Pancreas (tissue), 10 donors: ENCODE results near the gene ENDOG. TPM values are rescaled to one million over a fixed set of nuclear protein-coding genes. Genes with fewer than 3 reads are reported as not detected.

ENCODE experiments used
- ATAC-seq, 4 donors: fragments of 200-7000 bp; cut with Tn5 transposase; one replicate each; pipeline versions ENCODE4 v1.8.0 to v1.9.1; 2020; ENCODE audit warnings: mild to moderate bottlenecking in 4 of 4, moderate library complexity in 4 of 4
- DNase-seq, 6 donors: peaks; one replicate each; pipeline ENCODE4 v3.0.0-alpha.2; 2020
- FAIRE-seq: peaks from 2 replicates; lab custom pipeline; 2012; peaks lifted over from hg19 to GRCh38; lab: Jason Lieb, UNC
- H3K27ac ChIP-seq, 4 donors: fragments of 200-600 bp; sonication (generic); 1 replicate in 3 of 4; 2 replicates in 1 of 4; pipeline versions ENCODE4 v1.5.0 to v1.8.0; 2020
- H3K27me3 ChIP-seq, 4 donors: fragments of 200-600 bp; one replicate each; pipeline ENCODE4 v1.8.0; 2021
- H3K36me3 ChIP-seq, 3 donors: fragments of 200-600 bp; sonication (generic) in 1 of 3; one replicate each; pipeline versions ENCODE4 v1.5.0 to v1.8.0; 2020 to 2021
- H3K4me1 ChIP-seq, 3 donors: fragments of 200-600 bp; one replicate each; pipeline ENCODE4 v1.8.0; 2021
- H3K4me3 ChIP-seq, 4 donors: fragments of 200-600 bp; sonication (generic) in 2 of 4; one replicate each; pipeline versions ENCODE4 v1.5.0 to v1.8.0; 2020 to 2021
- H3K9me3 ChIP-seq, 4 donors: fragments of 200-600 bp; one replicate each; pipeline ENCODE4 v1.8.0; 2021
- WGBS, 2 donors: extraction: QIAGEN DNeasy Blood & Tissue Kit; methylation state at CpG; one replicate each; pipeline ENCODE4 v1.1.7; 2013; 5-methylcytosine and 5-hydroxymethylcytosine counted together
- intact Hi-C, 3 donors: fragments of 100-400 bp; cut with DNase I; formaldehyde crosslinking; loops; one replicate each; pipeline versions ENCODE4 v1.11.1 to v1.14.2; 2022
- polyA plus RNA-seq, 2 donors: library from polyadenylated mRNA; stranded (reverse); fragments of 200-250 nt; gene quantifications; one replicate each; pipeline ENCODE4 v1.2.3, GENCODE V29; 2013
- total RNA-seq, 6 donors: library from RNA; stranded (reverse); fragmentation: NEBNext Ultra II Directional in 4 of 6; extraction: Animal tissue kit (Norgen Biotek cat#: 25700) in 4 of 6; gene quantifications; one replicate each; pipeline versions ENCODE4 v1.2.1 to v1.2.4, GENCODE V29; 2021 to 2023
- TF ChIP-seq, protein P1 (sequence below), 4 donors: fragments of 200-600 bp; sonication (generic) in 3 of 4; IDR thresholded peaks; one replicate each; pipeline versions ENCODE4 v1.5.0 to v1.8.0; 2021; ENCODE audit warnings: antibody characterized with exemption in 4 of 4
- donor health status: healthy with polysubstance abuse.
- donor health status: DM: no; HTN: no; CAD: no; lungs with moderate emphysema.
- donor health status: DM: no; HTN: no; CAD: no.
- donor health status: control.
- donor health status: control.
- donor health status: Bipolar disorder and iron deficiency.
- donor health status: DM: yes; HTN: yes; CAD: no.
- donor health status: DM: no; HTN: no; CAD: no.
- donor health status: DM: no; HTN: no; CAD: no.
- donor health status: DM: yes; HTN: yes; CAD: no.

ENDOG gene
- total and polyA plus RNA-seq, 8 donors = 12.2 to 23.0 (median 14.3) TPM

DNA sequence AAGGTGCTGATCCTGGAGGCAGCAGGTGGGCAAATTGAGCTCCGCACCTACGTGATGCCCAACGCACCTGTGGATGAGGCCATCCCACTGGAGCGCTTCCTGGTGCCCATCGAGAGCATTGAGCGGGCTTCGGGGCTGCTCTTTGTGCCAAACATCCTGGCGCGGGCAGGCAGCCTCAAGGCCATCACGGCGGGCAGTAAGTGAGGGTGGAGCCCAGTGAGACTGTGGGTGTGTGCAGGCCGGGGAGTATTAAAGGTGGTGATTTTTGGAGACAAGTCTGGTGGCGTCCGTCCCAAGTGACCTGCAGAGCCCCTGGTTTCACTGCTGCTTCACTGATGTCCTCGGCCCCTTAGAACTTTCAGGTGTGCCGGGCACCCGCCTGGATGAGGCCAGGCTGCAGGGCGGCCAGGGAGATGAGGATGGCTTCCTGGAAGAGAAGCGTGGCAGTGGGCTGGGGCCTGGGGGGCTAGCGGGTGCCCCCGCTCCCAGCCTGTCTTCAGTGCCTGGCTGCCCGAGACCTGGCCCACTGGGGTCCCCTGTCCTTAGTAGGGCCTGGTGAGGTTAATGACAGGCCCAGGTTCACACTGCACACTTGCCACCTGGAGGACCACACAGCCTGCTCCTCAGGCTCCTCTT is 4.2 kb downstream of the ENDOG start:
- no peak overlapping the region for H3K27ac ChIP-seq
- H3K36me3 ChIP-seq = peaks cover 0 to 12% (median 0%) of the 10 kb centered on the region in 3 donors
- WGBS, 2 donors = 82 to 84% methylated on average over 22 of the region's 22 CpGs
- FAIRE-seq (no peak), ATAC-seq (no peak), DNase-seq (no peak)
- peaks cover 0 to 8% (median 0%) of the 10 kb centered on the region in 3 donors for H3K4me1 ChIP-seq
- intact Hi-C loops = no loop called here
- H3K27me3 ChIP-seq = no peaks in the 10 kb centered on the region
- H3K9me3 ChIP-seq = no peaks in the 10 kb centered on the region
- TF ChIP-seq, protein P1, sequence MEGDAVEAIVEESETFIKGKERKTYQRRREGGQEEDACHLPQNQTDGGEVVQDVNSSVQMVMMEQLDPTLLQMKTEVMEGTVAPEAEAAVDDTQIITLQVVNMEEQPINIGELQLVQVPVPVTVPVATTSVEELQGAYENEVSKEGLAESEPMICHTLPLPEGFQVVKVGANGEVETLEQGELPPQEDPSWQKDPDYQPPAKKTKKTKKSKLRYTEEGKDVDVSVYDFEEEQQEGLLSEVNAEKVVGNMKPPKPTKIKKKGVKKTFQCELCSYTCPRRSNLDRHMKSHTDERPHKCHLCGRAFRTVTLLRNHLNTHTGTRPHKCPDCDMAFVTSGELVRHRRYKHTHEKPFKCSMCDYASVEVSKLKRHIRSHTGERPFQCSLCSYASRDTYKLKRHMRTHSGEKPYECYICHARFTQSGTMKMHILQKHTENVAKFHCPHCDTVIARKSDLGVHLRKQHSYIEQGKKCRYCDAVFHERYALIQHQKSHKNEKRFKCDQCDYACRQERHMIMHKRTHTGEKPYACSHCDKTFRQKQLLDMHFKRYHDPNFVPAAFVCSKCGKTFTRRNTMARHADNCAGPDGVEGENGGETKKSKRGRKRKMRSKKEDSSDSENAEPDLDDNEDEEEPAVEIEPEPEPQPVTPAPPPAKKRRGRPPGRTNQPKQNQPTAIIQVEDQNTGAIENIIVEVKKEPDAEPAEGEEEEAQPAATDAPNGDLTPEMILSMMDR (IDR thresholded peaks at IDR 0.05) = no peak
- no peak overlapping the region for H3K4me3 ChIP-seq

DNA sequence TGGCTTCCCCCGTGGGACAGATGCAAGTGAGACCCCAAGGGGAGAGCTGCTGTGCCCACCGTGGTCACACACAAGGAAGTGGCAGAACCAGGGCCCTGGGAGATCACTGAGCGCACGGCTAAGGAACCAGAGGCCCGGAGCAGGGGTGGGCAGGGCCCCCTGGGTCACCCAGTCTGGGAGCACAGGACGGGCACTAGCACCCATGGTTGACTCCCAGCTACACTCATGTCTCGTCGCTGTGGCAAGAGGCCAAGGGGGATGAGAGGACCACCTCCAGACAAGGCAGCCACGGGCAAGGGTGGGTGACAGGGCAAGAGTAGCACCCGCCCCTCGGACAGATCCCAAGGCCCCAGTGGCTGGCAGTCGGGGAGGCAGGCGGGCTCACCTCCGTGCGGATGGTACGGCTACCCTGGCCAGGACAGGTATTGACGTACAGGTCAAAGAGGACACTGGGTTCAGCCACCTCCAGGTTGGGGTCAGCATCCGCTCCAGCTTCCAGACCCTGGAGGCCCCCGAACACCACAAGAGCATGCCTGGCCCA is 5.1 kb downstream of the ENDOG start:
- Histone ChIP-seq H3K27ac (no peak overlapping the region), H3K36me3 (peaks cover 0 to 12% (median 0%) of the 10 kb centered on the region in 3 donors), H3K4me1 (peaks cover 0 to 8% (median under 1%) of the 10 kb centered on the region in 3 donors), H3K9me3 (no peaks in the 10 kb centered on the region), H3K27me3 (no peaks in the 10 kb centered on the region), H3K4me3 (no peak overlapping the region)
- intact Hi-C loops = no loop called here
- TF ChIP-seq, protein P1 (IDR thresholded peaks at IDR 0.05) = no peak
- ATAC-seq (no peak), DNase-seq (no peak), FAIRE-seq (no peak)
- 89 to 90% methylated on average over 18 to 19 of the region's 19 CpGs for whole genome bisulfite sequencing, 2 donors

DNA sequence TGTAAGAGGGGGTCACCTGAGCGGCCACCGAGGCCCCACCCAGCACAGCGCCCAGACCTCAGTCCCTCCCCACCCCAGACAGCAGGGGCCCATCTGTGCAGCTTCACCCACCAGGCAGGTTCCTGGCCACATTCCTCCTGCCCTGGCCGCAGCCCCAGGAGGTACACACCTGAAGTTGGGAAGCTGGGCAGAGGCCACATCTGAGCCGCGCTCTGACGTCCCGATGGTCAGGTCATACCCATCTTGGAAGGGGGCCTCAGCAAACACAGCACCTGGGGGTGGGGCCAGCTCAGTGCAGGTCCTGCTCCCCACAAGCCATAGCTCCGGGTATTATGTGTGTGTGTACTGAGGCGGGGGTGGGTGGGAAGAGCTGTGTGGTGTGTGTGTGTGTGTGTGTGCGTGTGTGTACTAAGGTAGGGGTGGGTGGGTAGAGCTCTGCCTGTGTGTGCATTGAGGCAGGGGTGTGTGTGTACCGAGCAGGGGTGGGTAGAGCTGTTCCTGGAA is 5.7 kb downstream of the ENDOG start:
- FAIRE-seq (no peak), ATAC-seq (peak in 1 of 4 donors; percentile 3), DNase-seq (no peak)
- Histone ChIP-seq H3K4me3 (no peak overlapping the region), H3K27ac (no peak overlapping the region), H3K4me1 (peaks cover 0 to 13% (median 5%) of the 10 kb centered on the region in 3 donors), H3K9me3 (no peaks in the 10 kb centered on the region), H3K36me3 (peaks cover 0 to 12% (median 0%) of the 10 kb centered on the region in 3 donors), H3K27me3 (no peaks in the 10 kb centered on the region)
- TF ChIP-seq, protein P1 (IDR thresholded peaks at IDR 0.05) = no peak
- intact Hi-C loops = no loop called here
- WGBS, 2 donors = 68 to 74% methylated on average over 12 of the region's 12 CpGs

DNA sequence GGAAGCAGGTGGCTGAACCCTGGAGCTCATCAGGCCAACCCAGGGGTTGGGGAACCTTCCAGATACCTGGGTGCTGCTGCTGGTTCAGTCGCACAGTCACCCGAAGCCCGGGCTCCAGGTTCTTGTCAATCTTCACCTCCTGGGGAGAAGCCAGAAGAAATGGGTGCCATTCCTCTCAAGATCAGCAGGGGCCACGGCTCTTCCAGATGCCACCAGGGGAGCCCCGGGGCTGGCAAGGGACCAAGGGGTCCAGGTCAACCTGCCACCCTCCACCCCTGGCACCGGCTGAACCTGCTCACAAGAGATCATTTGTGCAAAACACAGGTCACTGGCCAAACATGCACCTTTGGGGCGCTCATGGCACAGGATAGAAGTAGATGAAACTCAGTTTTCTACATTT is 6.6 kb downstream of the ENDOG start:
- H3K27me3 ChIP-seq = no peaks in the 10 kb centered on the region
- peaks cover 0 to 8% (median 6%) of the 10 kb centered on the region in 3 donors for H3K4me1 ChIP-seq
- peaks cover 0 to 12% (median 0%) of the 10 kb centered on the region in 3 donors for H3K36me3 ChIP-seq
- intact Hi-C loops = no loop called here
- WGBS, 2 donors = 82 to 89% methylated on average over 7 of the region's 7 CpGs
- TF ChIP-seq, protein P1 (IDR thresholded peaks at IDR 0.05) = no peak
- ATAC-seq = no peak
- H3K9me3 ChIP-seq = no peaks in the 10 kb centered on the region
- DNase-seq = no peak
- FAIRE-seq = no peak
- no peak overlapping the region for H3K4me3 ChIP-seq
- no peak overlapping the region for H3K27ac ChIP-seq
